ENCODE results near the gene TMEM164.

Gene TMEM164

DNA sequence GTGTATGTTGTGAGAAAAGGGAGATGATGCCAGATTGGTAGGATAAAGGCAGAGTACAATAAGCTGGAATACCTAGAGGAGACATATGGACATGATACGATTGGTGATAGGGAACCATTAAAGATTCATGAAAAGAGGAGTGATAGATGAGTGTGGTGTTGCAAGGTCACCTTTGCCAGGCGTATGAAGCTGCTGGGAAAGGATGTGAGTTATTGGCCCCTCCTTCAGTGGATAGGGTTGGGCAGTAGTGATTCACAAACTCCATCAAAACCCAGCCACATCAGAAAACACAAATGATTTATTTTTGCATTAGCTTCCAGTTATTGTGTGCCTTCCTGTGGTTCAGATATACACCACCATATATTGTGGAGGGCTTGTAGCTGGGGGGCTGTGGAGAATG lies 34.3 kb downstream of the TMEM164 start:
- DNase-seq (ENCODE audit: low read depth, low spot score) = no peak

GRCh38 chrX:110038900-110039299 lies 36.0 kb downstream of the TMEM164 start:
- no peak for DNase-seq (ENCODE audit: low read depth, low spot score)

GRCh38 chrX:110041980-110042379 lies 39.1 kb downstream of the TMEM164 start:
- no peak for DNase-seq (ENCODE audit: low read depth, low spot score)

- DNase-seq (ENCODE audit: low read depth, low spot score) = no peak
Observed at GRCh38 chrX:110042496-110042895, 39.6 kb downstream of the TMEM164 start.

DNA sequence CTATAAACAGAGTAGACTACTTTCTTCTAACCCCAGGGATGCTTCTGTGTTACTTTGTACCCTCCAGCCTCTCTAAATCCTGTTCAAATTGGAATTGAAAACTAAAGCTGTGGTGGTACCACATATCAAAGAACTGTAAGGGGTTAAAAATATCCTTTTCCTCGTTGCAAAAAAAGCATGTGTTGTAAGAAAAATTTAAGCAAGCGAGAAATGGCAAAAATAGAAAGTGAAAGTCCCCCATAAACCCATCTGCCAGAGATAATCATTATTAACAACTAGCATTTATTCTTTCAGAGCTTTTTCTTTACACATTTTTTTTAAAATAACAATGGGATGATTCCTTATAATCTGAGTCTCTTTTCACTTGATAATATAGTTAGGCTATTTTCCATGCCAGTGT lies 40.6 kb downstream of the TMEM164 start:
- DNase-seq (ENCODE audit: low read depth, low spot score) = no peak

DNA sequence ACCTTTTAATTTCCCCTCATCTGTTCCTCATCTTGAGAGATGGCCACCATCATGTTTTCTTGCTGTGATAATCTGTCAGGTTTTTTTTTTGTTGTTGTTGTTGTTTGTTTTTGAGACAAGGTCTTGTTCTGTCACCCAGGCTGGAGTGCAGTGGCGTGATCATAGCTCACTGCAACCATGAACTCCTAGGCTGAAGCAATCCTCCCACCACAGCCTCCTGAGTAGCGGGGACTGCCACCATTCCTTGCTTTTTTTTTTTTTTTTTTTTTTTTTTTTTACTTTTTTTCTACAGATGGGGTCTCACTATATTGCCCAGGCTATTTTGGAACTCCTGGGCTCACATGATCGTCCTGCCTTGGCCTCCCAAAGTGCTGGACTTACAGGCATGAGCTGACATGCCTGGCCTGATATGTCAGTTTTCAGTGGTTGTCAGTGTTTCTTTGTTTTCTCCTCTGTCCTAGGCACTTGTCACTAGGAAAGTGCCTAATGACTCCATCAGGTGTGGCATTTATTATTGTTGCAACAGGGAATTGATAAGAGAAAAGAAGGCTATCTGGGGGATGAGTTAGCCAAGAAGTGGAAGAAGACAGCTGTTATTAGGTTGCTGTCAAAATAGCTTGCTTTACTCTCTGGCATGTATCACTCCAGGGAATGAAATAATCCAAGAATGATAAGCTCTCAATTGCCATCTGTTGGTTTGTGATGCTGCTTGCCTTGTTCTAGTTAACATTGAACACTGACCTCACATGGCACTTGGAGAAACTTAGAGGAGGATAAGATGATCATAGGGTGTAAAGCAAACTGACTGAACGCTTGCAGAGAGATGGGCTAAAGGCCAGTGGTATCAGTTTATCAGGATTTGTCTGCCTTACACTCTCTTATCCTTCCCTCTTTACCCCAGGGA lies 41.7 kb downstream of the TMEM164 start:
- DNase-seq (ENCODE audit: low read depth, low spot score) = no peak

DNA sequence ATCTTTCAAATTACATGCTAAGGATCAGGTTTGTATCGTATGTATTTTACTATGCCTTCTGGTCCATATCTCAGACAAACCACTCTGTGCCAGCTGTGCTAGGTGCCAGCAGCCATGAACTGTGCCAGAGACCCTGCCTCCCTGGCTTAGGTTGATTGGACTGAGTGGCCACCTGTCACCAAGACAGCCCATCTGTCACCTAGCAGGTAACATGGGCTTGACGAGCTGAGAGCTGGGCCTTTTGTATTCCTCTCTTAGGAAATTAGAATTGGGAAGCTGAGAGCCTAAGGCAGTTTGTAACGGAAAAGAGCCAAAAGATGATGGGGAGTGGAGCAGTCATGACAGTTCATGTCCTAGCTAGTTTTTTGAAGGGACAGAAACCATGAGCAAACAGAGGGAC lies 42.5 kb downstream of the TMEM164 start:
- DNase-seq (ENCODE audit: low read depth, low spot score) = no peak

DNA sequence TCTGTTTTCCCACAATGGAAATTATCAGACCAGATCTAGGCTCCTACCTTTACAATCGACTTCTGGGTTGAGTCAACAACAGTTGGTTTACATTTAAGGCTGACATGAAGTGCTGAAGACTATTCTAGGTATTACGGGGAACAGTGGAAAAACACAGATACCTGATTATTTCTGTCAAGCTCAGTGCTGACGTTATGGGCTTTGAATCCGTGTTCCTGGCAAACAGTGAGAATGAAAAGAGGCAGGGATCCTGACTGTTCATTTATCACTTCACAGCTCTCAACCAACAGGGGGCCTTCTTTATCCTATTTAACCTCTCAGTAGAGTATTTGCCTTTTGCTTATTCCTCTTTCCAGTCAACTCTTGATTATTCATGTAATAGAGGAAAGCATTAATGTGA lies 43.1 kb downstream of the TMEM164 start:
- no peak for DNase-seq (ENCODE audit: low read depth, low spot score)

- DNase-seq (ENCODE audit: low read depth, low spot score) = no peak
Observed at GRCh38 chrX:110046971-110047370, 44.1 kb downstream of the TMEM164 start.

DNA sequence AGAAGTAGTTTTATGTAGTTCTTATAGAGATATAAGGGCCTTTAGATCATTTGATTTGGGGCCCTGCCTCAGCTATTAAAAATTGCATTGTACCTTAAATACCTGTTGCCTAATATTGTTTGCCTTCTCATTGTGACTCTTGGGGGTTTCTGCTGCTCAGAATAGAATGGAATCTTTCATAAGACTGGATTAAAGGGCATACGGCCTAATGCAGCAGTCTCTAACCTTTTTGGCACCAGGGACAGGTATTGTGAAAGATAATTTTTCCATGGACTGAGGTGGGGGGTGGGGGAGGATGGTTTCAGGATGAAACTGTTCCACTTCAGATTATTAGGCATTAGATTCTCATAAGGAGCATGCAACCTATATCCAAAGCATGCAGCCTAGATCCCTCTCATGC lies 46.2 kb downstream of the TMEM164 start:
- DNase-seq (ENCODE audit: low read depth, low spot score) = no peak

DNA sequence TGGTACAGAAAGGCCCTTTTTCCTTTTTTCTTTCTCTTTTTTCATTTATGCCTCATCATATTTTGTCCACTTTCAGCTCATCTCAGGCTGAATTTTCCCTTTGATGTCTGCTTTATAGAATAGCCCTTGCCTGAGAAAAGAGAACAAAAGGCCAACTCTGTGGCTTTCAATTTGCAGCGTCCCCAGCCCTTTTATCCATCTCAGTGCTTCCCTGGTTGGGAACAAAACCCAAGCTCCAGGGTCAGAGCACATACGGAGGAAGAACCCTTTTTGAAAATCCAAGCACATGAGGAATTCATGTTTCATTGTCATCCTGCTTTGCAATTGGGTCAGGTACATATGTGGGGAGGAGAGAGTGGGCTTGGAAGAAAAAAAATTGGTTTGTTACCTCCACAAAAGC lies 47.5 kb downstream of the TMEM164 start:
- DNase-seq (ENCODE audit: low read depth, low spot score) = no peak

- DNase-seq (ENCODE audit: low read depth, low spot score) = no peak
Observed at GRCh38 chrX:110050901-110051300, 48.0 kb downstream of the TMEM164 start.

GRCh38 chrX:110051559-110051958 lies 48.6 kb downstream of the TMEM164 start:
- DNase-seq (ENCODE audit: low read depth, low spot score) = no peak

- no peak for DNase-seq (ENCODE audit: low read depth, low spot score)
Observed at GRCh38 chrX:110052303-110052702, 49.4 kb downstream of the TMEM164 start.

DNA sequence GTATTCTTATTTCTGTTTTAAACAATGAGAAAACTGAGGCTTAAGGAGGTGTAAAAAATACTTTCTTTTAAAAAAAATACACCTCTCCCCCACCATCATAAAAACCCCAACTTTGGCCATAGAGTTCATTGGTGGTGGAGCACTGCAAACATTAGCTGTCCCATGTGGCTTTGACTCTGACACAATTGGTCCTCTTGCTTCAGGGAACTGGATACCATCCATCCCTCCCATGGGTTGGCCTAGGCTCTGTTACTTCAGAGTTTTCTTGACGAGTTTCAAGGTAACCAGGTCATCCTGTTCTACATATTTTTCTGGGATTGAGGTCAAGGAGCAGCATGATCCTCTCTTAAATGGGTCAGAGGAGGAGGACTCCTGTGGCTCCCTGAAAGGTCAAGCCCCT lies 50.5 kb downstream of the TMEM164 start:
- DNase-seq (ENCODE audit: low read depth, low spot score) = no peak

- no peak for DNase-seq (ENCODE audit: low read depth, low spot score)
Observed at GRCh38 chrX:110055616-110056015, 52.7 kb downstream of the TMEM164 start.

DNA sequence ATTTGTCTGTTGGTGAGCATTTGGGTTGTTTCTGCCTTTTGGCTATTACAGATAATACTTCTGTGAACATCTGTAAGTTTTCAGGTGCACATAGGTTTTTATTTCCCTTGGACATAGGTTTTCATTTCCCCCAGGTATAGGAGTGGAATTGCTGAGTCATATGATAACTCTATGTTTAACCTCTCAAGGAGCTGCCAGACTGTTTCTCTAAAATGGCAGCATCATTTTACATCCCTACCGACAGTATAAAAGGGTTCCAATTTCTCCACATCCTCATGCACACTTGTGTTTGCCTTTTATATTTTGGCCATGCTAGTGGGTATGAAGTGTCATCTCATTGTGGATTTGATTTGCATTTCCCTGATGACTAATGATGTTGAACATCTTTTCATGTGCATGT lies 53.5 kb downstream of the TMEM164 start:
- DNase-seq (ENCODE audit: low read depth, low spot score) = no peak

- no peak for DNase-seq (ENCODE audit: low read depth, low spot score)
Observed at GRCh38 chrX:110059410-110059809, 56.5 kb downstream of the TMEM164 start.

- DNase-seq (ENCODE audit: low read depth, low spot score) = no peak
Observed at GRCh38 chrX:110060317-110060716, 57.4 kb downstream of the TMEM164 start.

DNA sequence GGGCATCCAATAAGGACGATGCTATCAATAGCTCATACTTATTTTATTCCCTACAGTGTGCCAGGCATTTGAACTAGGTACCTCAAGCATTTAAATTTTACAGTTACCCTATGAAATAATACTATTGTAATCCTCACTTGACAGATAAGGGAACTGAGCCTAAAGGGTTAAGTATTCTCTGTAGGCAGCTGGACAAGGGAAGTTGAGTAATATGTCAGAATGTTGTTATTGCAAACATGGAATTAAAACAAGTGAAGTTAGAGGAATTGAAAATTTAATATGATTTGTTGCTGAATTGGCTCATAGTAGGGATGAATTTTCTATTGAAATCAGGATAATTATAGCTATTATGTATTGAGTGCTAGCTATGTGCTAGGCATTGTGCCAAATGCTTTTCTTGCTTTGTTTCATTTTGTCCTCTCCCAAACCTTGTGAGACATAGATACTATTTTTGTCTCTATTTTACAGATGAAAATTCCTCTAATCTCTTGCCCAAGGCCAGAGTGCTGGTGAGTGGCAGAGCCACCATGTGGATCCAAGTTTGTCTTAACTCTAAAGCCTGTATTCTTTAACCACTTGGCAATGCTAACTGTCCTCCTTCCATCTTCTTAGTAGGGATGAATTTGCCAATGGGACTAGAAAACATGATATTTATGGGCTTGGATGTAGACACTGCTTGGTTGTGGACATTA lies 58.1 kb downstream of the TMEM164 start:
- DNase-seq (ENCODE audit: low read depth, low spot score) = no peak

GRCh38 chrX:110062919-110063318 lies 60.0 kb downstream of the TMEM164 start:
- DNase-seq (ENCODE audit: low read depth, low spot score) = no peak

GRCh38 chrX:110066488-110067225 lies 63.7 kb downstream of the TMEM164 start:
- DNase-seq (ENCODE audit: low read depth, low spot score) = no peak
